CD4-positive, alpha-beta T cell treated with Interleukin-6 for 4 hours (primary cell): Measurements from ENCODE around the gene SCUBE2.
"Not testable (repeated sequence)": the region's sequence is repeated elsewhere in the genome, so short reads cannot be mapped to it uniquely, and the experiment has no call there.

Source experiments
- DNase-seq: peaks from one replicate; pipeline ENCODE4 v3.0.0-alpha.2; 2020; ENCODE audit warnings: mixed read lengths

SCUBE2 gene

DNA sequence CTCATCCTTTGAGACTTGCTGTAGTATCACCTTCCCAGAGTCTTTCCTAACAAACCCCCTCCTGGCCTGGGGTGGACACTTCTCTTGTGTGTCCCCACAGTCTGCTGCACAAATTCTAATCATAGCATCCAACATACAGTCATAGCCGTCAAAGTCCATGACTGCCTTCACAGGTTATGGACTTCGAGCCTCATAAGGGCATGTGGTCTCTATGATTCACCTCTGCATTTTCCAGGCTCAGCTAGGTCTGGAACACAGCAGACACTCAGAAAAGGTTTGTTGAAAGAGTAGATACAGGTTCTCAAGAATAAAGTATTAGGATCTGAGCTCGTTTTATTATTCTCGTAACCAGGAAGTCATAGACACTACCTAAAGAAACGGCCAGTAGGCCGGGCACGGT, 13.2 kb upstream of the SCUBE2 start:
- no peak for DNase-seq

DNA sequence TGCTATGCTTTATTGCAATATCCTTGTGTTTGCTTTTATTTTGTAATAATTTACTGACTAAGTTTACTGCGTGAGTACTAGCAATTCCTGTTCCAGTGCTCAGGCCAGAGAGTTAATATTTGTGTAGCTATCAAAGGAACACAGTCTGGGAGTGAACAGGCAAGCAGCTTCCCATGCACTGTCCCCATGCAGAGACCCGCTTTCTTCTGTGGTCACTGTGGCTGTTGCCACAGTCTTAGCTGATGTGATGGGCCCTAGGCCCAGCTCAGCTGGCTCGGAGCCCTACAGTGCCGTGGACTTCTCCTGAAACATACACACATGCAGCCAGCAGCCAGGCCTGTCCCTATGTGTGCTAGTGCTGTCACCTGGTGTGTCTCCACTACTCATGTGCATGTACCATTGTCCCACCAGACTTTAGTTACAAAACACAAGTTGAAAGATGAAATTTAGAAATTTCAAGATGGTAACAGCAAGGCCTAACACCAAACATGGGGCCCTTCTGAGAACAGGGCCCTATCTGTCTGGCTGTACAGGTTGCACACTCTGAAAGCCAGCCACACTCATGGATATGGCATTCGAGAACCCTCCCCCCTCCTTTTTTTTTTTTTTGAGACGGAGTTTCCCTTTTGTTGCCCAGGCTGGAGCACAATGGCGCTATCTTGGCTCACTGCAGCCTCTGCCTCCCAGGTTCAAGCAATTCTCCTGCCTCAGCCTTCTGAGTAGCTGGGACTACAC, 12.3 kb upstream of the SCUBE2 start:
- no peak for DNase-seq

DNA sequence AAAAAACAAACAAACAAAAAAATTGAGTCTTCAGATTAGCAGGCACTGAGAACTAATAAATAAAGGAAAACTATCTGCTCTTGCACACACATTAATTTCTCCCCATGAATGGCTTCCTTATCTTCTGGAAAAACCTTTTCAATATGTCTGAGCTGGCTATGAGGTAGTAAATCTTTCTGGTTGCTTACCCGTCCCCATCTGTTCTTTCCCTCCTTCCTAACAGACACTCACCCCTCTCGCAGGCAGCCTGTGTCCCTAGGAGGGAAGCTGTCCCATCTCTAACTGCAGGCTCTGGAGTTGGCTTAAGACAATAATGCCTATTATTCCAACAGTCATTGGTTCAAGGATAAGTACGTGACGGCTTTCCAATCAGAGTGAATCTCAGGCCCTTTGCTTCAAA, 8.2 kb upstream of the SCUBE2 start:
- DNase-seq, result no peak

DNA sequence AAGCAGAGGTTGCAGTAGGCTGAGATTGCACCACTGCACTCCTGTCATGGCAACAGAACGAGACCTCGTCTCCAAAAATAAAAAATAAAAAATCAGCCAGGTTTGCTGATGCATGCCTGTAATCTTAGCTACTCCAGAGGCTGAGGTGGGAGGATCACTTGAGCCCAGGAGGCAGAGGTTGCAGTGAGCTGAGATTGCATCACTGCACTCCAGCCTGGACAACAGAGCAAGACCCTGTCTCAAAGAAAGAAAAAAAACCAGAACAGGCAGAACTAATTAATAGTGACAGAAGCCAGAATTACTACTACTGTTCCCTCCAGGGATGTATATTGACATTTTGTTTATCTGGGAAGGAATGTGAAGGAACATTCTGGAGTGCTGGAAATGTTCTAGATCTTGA, 7.1 kb upstream of the SCUBE2 start:
- DNase-seq, result not testable (repeated sequence)

DNA sequence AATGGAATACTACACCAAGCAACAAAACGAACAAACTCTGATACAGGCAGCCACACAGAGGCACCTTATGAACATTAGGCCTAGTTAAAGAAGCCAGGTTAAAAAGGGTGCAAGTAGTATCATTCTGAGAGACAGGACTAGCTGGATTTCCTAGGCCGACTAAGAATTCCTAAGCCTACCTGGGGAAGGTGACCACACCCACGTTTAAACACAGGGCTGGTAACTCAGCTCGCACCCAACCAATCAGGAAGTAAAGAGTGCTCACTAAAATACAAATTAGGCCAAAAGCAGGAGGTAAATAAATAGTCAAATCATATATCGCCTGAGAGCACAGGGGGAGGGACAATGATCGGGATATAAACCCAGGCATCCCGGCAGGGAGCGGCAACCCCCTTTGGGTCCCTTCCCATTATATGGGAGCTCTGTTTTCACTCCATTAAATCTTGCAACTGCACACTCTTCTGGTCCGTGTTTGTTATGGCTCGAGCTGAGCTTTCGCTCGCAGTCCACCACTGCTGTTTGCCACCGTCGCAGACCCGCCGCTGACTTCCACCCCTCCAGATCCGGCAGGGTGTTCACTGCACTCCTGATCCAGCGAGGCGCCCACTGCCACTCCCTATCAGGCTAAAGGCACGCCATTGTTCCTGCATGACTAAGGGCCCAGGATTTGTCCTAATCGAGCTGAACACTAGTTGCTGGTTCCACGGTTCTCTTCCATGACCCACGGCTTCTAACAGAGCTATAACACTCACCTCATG, 6.0 kb upstream of the SCUBE2 start:
- not testable (repeated sequence) for DNase-seq

DNA sequence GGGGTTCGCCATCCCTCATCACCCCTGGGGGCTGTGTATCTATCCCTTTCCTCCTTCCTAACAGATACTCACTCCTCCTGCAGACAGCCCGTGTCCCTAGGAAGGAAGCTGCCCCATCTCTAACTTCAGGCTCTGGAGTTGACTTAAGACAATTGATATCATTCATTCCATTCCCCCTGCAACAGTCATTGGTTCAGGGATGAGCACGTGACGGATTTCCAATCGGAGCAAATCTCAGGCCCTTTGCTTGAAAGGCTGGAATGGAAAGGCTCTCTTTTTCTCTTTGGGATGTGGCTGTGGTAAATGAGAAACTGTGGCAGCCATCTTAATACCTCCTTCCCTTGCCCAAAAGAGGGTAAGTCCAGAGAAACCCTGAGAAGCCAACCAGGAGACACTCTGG, 5.0 kb upstream of the SCUBE2 start:
- no peak for DNase-seq

DNA sequence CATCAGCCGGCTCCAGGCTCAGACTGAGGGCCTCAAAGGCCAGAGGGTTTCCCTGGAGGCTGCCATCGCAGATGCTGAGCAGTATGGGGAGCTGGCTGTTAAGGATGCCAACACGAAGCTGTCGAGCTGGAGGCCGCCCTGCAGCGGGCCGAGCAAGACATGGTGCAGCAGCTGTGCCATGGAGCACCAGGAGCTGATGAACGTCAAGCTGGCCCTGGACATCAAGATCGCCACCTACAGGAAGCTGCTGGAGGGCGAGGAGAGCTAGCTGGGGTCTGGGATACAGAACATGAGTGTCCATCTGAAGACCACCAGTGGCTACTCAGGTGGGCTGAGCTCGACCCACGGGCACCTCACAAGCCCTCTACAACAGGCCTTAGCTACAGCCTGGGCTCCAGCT, 4.0 kb upstream of the SCUBE2 start:
- DNase-seq, result no peak

DNA sequence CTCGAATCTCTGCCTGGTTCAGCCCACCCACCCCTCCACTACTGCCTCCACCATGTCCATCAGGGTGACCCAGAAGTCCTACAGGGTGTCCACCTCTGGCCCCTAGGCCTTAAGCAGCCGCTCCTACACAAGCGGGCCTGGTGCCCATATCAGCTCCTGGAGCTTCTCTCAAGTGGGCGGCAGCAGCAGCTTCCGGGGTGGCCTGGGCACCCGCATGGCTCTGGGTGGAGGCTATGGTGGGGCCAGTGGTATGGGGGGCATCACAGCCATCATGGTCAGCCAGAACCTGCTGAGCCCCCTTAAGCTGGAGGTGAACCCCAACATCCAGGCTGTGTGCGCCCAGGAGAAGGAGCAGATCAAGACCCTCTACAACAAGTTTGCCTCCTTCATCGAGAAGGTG, 3.0 kb upstream of the SCUBE2 start:
- no peak for DNase-seq

DNA sequence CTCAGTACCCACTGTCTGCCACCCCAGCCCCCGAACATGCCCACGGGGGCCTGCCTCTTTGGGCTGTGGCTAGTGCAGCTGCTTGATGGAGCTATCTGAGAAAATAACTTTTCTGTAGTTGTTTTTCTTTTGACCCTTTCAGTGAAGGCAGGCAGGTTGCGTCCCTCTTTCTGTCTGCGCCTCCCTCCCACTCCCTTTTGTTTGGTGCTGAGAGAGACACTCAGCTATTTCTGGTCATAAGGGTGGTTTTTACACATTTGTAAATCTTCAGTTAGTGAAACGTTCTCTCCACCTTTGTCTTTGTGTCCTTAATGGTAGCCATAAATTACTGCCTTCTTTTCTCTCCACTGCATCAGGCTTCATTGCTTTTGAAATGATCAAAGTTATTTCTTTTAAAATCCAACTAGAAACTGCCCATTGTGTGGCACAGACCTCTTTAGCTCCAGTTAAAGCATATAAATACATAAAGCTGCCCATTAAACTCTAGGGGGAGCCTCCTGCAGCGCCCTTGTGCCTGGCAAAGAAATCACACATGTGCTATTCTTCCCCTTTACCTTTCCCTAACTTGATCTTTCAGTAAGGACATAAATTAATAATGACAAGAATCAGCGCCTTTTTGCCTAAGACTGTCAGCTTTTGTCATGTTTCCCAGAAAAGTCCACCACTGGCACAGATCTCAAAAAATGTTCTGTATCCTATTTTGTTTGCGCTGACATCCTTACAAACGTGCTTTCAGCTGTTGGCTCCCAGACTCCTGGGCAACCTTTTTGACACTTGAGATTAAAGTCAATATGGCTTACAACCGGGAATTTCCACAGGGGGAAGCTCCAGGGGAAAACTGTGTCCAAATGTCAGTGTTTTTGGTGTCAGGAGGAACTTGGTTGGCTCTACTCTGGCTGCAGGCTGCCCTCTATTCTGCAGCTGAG, 1.7 kb upstream of the SCUBE2 start:
- DNase-seq, result no peak

DNA sequence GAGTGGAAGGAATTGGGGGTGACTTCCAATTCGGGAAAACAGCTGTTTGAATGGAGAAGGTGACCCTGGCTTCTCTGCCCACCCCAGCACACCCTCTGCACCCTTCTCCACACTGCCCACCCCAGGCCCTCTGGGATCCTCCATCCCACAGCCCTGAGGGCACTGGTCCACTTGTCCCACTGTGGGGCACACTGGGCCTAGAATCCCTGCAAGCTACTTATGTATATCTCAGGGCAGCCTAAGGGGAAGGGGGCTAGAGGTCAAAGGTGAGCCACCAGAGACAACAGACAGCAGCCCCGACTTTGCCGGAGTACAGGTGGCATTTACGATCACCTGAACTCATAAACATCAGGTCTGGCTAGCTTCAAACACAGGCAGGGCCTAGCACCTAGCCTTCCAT, 673 bp upstream of the SCUBE2 start:
- DNase-seq, result no peak

DNA sequence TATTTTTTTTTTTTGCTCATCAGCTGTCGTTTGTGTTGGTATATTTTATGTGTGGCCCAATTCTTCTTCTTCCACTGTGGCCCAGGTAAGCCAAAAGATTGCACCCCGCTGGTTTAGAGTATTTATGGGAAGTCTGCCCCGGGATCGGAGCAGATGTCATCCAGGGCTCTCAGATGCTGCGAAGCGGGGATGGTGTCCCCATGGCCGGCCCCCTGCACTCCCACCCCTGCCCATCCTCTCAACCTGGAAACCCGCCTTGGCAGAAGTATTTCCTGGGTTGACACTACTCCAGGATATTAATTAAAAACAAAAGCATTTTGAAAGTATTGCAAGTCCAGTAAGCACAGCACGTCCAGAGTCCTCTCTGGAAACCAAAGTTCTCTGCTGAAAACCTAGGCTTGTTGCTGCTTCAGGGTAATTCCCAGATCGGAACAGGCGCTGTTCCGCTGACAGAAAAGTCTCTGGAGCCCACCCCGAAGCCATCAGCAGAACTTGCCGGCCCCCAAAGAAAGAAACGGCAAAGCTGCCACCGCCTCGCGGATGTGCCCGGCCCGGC, 833 bp downstream of the SCUBE2 start:
- no peak for DNase-seq

DNA sequence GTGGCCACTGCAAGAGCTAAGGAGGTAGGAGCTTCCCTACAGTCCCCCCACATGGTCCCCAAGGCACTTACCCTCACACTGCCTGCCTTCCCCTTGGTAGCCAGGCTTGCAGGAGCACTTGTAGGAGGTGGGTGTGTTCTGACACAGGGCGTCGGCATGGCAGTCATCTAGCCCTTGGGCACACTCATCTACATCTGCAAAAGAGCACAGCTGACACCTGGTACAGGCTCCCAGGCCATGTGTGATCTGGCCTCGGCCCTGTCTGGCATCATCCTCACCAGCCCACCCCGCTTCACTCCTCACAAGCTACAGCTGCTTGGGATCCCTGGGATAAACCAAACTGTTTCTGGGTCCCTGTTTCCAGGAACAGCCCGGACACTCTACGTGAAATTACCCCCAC, 1.8 kb downstream of the SCUBE2 start:
- no peak for DNase-seq

DNA sequence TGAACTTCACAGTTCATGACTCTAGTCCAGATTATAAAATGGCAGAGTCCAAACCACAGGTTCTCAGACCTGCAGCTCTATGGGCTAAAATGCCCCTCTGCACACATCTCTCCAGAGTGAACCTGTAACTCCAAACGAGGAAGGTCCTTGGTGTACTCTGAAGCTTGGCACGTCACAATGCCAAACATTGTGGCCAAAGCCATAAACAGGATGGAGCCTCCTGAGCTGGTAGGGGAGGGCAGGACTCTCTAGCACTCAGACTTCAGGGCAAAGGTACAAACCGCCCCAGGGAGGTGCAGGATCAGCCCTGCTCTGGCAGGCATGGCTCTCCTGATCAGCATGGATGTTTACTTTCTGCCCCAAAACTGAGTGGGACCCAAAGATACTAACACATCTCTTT, 2.3 kb downstream of the SCUBE2 start:
- DNase-seq, result no peak

DNA sequence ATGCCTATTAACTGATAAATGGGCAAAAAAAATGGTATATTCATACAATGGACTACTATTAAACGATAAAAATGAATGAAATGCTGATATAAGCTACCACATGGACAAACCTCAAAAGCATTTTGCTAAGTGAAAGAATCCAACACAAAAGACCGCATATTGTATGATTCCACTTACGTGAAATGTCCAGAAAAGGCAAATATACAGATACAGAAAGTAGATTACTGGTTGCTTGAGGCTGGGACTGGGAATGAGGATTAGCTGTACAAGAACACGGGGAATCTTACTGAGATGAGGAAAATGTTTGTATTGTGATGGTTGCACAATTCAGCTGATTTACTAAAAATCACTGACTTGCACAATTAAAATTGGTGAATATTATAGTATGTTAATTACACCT, 8.8 kb downstream of the SCUBE2 start:
- DNase-seq, result no peak

DNA sequence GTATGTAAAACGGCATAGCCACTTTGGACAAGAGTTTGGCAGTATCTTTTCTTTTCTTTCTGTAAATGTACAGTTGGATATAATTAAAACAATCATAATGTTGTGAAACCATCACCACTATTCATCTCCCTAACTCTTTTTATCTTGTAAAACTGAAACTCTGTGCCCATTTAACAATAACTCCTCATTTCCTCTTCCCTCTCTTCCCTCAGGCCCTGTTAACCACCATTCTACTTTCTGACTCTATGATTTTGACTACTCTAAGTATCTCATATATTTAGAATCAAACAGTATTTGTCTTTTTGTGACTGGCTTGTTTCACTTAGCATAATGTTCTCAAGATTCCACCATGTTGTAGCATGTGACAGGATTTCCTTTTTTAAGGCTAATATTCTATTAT, 10.2 kb downstream of the SCUBE2 start:
- no peak for DNase-seq

DNA sequence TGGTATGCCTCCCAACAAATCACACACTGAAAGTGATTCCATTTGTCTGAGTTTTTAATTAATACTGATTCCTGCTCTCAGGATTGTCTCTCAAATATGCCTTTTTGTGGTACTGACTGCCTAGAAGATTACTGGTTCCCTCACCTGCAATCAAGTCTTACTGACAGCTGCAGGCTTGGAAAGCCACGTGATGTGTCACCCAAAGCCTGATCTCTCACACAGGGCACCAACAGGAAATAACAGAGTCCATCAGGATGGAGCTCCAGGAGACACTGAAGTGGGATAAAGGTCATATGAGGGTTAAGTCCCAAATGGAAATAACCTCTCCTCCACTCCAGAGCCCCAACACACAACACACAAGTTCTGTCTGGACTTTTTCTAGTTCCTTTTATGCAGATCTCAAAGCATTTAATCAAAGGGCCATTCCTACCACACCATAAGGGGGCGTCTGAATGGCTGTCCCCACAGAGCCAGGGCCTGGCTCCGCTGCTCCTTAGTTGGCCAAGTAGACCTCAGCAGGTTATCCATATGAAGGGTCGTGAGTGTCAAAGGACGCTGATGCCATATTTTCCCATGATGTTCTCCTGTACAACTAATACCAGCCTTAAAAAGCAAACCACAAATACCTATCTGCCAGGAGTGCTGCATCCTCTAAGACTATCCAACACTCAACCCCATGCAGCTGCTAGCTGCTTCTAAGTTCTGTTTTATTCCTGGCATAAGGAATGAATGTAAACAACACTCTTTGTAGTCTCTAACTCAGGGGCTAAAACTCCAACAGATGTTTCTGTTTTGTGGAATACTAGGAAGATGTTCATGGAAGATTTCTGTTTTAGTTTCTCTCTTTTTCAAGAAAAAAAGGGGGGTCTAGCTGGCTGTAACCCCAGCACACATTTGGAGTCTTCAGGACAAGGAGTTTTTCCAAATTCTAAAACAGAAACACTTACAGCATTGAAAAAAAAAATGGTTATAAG, 13.0 kb downstream of the SCUBE2 start:
- no peak for DNase-seq

DNA sequence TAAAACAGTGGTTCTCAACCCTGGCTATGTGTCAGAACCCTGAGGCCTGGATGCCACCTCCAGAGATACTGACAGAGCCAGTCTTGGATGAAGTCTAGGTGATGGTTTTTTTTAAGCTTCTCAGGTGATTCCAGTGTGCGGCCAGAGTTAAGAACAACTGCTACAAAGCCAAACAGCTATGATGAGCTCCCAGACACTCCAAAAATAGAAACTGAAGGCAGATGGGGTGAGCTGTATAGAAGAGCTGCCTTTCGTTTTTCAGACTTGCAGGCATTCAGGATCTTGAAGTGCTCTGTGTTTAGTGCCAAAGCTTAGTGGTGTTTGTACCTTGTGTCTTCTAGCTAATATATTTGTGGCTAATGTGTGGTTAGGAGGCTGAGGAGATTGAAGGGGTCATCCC, 14.2 kb downstream of the SCUBE2 start:
- DNase-seq, result no peak

DNA sequence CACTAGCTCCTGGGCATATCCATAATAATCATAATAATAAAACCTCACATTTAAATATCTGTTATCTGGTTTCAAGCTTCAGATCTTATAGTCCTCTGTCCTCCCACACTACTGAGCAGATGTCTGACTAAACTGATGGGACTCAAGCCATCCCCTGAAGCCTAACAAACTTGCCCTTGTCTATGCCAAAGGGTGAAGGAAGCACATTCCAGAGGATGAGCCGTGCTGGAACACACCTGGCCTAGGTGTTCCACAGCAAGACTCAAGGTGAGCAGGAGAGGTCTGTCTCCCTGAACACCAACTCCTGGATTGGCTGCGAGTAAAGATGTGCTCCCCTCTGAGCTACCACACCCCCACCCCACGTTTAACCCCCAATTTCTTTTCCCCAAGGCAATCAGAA, 14.7 kb downstream of the SCUBE2 start:
- no peak for DNase-seq

DNA sequence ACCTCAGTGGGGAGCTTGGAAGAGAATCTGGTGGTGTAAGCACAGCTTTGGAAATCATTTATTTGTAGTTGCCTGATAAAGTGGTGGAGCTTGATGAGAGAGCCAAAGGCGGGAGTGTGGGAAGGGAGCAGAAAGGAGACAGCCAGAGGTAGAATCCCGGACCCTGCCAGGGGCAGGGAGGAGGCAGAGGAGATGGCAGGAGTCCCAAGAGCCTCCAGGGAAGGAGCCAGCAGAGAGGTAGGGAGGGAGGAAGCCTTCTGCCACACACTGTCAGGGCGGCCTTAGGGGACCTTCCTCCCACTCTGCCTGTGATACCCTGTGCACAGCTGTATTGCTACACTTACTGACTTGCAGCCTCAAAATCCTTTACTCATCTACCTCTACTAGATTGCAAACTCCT, 15.4 kb downstream of the SCUBE2 start:
- no peak for DNase-seq

DNA sequence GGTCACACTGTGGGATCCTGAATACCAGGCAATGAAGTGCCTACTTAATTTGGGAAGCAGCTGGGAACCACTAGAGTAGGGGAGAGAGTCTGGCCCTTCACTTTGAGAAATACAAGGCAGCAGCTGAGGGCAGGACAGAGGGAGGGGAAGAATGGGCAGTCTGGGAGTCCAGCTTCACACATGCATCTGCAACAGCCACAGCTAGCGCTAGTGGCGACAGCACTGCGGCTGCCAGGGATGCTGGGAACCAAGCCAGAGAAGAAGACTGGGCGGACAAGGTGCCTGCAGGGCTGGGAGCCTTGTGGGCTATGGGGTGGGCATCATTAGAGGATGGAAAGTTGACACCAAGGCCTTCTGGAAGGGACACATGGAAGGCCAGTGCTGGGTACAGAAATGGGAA, 15.8 kb downstream of the SCUBE2 start:
- DNase-seq, result no peak

DNA sequence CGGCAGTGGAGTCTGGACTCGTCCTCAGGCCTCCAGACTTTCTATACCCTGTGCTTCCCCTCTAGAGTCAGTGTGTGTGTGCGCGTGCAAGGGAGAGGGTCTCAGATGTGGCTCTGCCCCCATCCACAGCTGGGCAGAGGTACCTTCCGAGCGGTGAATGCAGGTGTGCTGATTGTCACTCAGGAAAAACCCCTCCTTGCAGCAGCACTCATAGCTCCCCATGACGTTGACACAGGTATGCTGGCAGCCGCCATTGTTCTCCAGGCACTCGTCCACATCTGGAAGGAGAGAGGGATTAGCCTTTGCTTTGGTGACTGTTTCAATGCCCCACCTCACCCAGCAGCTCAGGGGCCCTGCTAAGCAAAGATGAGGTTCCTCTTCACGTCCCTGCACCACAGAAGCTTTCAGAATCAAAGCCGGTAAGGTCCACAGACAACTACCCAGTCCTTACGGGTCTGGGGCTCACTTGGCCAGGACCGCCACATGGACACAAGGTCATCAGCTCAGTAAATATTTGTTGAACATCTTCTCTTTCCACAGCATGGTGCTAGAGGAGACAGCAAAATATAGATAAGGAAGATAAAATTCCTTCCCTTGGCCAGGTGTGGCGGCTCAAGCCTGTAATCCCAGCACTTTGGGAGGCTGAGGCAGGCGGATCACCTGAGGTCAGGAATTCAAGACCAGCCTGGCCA, 16.9 kb downstream of the SCUBE2 start:
- no peak for DNase-seq
